ENCODE data around the gene DVL1. TPM values are rescaled to one million over a fixed set of nuclear protein-coding genes. Genes with fewer than 3 reads are reported as not detected.

The DVL1 gene
- total RNA-seq, 1 donor from 2014 or later = 70.7 TPM

DNA sequence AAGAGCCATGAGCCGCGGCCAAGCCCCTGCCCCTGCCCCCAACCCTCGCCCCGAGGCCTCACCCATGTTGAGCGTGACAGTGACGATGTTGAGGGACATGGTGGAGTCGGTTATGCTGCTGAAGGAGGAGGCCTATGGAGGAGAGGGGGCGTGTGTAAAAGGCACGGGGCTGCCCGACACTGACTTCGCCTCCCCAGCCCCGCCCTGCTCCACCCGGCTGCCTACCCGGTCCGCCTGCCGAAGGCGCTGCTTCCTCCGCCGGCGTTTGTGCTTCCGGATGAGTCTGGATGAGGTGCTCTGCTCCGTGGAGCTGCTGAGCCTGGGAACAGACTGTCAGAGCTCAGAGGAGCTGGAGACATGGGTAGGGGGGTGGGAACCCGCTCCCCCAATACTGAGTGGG, 9.0 kb downstream of the DVL1 start:
- DNase-seq = no peak

DNA sequence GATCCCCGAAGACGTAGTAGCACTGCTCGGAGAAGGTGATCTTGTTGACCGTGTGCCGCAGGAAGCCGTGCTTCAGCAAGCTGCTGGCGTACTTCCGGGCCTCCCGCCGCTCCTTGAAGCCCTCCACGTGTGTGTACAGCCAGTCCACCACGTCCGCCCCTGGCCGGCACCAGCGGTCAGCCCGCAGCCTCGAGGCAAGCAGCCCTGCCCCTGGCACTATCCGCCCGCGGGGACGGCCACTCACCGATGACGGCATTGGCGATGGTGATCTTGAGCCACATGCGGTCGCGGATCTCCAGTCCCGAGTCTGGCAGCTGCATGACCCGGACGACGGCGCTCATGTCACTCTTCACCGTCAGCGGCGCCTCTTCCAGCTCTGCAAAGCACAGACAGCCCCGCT, 10.9 kb downstream of the DVL1 start:
- no peak for DNase-seq

DNA sequence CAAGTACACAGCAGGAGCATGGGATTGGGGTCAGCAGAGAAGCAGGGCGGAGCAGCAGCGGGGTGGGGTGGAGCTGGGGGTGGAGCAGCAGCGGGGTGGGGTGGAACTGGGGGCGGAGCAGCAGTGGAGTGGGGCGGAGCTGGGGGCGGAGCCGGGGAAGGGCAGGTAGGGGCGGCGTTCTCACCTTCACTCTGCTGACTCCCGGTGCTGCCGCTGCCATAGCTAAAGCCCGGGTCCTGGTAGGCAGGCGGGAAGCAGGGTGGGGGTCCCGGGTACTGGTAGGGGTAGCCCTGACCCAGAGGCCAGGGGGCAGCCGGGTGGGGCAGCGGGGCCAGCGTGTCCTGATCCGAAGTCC, 11.4 kb downstream of the DVL1 start:
- DNase-seq = no peak

DNA sequence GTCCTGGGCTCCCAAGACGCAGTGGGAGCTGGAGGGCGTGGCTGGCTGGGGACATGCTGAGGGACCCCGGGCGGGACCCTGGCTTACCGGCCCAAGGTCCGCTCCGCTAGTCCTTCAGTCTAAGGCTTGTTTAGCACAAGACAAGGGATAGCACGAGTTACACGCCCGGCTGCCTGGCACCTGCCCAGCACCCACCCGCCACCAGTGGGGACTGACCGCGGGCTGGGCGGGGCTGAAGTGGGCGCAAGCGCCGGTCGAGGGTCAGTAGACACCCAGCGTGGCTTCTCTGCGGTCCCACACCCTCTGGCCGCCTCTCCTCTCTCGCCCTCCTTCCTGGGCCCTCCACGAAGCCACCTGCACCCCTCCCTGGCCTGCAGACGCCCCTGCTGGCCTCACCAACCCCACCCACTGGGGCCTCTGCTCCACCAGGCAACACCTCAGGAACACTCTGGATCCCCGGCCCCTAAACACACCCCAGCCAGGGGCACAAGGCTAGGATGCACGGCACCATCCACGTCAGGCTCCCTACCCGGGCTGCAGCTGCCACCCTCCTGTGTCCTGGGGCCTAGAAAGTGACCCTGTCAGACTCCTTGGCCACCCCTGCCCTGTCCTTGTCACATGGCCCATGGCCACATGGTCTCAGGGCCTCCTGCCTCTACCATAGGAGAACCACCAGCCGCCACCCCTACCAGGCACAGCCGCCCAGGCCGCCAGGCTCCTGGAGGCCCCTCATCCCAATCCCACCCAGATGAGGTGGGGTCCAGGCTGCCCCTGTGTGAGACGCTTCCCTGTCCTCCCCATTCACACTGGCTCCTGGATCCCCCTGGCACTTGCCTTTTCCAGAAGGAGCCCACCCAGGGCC, 12.1 kb downstream of the DVL1 start:
- DNase-seq = no peak

DNA sequence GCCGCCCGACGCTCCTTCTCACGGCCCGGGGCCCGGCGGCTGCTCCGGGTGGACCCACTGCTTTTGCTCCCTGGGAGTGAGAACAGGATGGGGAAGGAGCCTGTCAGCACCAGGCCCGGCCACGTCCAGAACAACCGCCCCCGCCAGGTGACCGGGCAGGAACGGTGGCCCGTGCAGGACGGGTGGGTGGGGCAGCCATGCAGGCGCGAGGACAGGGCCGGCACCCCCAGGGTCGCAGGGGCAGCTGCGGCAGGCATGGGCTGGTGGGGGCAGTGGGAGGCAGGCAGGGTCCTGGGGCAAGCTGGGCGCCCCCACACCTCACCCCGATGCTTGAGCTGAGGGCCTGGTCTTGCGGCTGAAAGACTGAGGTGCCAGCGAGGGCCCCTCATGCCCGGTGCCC, 12.8 kb downstream of the DVL1 start:
- no peak for DNase-seq

DNA sequence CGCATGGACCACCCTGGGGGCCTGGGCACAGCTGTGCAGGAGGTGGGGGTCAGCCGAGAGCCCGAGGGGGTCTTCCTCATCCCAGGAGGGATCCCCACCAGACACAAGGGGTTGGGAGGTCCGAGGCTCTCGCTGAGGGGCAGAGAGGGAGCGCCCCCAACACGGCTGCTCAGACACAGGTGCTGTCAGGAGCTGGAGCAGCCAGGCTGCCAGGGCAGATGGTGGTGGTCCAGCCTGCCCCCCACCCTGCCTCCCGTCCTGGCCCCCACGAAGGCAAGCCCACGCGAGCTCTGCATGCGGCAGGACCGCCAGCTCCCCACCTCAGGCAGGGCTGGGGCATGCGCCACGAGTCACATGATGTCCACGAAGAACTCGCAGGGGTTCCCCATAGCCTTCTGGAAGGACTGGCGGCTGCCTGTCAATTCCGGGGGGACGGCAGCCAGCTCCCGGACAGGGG, 13.4 kb downstream of the DVL1 start:
- no peak for DNase-seq

DNA sequence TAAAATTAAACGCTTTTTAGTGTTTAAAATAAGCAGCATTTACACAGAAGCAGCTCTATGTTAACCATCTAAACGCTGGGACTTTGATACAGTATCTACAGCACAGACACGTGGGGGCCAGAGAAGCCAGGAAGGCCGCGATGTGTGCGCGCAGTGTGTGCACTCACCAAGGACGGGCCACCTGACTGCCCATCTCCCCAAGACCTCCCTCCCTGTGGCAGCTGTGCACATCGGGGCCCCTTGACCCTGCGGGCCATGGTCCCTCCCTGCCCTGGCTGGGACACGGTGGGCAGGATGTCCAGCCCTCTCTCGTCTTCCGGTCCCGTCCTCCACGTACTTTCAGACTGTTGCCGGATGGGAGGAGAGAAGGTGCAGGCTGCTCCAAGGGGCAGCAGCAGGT, 13.9 kb downstream of the DVL1 start:
- DNase-seq = no peak

DNA sequence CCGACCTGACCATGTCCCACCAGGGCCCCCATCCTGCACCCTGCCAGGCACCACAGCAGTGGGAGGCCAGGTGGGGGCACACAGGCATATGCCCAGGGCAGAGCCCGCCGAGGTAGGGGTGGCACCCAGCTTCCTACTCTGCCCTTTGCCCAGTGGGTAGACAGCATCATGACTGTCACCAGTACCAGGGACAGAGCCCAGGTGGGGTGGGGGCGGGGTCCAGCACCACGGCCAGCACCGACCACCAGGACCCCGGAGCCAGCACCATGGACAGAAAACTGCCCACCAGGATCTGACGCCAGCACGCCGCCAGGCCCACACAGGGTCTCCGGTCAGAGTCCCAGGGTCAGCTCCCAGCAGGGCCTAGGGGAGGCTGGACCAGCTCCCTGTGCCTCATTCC, 14.4 kb downstream of the DVL1 start:
- DNase-seq = no peak

DNA sequence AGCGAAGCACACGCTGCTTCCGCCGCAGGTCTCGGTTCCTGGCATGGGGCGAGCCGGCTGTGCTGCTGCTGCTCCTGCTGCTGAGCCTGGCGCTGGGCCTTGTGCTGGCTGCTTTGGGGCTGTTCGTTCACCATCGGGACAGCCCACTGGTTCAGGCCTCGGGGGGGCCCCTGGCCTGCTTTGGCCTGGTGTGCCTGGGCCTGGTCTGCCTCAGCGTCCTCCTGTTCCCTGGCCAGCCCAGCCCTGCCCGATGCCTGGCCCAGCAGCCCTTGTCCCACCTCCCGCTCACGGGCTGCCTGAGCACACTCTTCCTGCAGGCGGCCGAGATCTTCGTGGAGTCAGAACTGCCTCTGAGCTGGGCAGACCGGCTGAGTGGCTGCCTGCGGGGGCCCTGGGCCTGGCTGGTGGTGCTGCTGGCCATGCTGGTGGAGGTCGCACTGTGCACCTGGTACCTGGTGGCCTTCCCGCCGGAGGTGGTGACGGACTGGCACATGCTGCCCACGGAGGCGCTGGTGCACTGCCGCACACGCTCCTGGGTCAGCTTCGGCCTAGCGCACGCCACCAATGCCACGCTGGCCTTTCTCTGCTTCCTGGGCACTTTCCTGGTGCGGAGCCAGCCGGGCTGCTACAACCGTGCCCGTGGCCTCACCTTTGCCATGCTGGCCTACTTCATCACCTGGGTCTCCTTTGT, 15.5 kb downstream of the DVL1 start:
- DNase-seq = no peak

DNA sequence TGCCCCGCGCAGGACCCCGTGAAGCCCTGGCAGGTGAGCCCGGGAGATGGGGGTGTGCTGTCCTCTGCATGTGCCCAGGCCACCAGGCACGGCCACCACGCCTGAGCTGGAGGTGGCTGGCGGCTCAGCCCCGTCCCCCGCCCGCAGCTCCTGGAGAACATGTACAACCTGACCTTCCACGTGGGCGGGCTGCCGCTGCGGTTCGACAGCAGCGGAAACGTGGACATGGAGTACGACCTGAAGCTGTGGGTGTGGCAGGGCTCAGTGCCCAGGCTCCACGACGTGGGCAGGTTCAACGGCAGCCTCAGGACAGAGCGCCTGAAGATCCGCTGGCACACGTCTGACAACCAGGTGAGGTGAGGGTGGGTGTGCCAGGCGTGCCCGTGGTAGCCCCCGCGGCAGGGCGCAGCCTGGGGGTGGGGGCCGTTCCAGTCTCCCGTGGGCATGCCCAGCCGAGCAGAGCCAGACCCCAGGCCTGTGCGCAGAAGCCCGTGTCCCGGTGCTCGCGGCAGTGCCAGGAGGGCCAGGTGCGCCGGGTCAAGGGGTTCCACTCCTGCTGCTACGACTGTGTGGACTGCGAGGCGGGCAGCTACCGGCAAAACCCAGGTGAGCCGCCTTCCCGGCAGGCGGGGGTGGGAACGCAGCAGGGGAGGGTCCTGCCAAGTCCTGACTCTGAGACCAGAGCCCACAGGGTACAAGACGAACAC, 16.3 kb downstream of the DVL1 start:
- no peak for DNase-seq

DNA sequence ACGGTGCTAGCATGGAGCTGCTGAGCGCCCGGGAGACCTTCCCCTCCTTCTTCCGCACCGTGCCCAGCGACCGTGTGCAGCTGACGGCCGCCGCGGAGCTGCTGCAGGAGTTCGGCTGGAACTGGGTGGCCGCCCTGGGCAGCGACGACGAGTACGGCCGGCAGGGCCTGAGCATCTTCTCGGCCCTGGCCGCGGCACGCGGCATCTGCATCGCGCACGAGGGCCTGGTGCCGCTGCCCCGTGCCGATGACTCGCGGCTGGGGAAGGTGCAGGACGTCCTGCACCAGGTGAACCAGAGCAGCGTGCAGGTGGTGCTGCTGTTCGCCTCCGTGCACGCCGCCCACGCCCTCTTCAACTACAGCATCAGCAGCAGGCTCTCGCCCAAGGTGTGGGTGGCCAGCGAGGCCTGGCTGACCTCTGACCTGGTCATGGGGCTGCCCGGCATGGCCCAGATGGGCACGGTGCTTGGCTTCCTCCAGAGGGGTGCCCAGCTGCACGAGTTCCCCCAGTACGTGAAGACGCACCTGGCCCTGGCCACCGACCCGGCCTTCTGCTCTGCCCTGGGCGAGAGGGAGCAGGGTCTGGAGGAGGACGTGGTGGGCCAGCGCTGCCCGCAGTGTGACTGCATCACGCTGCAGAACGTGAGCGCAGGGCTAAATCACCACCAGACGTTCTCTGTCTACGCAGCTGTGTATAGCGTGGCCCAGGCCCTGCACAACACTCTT, 17.0 kb downstream of the DVL1 start:
- DNase-seq = no peak

DNA sequence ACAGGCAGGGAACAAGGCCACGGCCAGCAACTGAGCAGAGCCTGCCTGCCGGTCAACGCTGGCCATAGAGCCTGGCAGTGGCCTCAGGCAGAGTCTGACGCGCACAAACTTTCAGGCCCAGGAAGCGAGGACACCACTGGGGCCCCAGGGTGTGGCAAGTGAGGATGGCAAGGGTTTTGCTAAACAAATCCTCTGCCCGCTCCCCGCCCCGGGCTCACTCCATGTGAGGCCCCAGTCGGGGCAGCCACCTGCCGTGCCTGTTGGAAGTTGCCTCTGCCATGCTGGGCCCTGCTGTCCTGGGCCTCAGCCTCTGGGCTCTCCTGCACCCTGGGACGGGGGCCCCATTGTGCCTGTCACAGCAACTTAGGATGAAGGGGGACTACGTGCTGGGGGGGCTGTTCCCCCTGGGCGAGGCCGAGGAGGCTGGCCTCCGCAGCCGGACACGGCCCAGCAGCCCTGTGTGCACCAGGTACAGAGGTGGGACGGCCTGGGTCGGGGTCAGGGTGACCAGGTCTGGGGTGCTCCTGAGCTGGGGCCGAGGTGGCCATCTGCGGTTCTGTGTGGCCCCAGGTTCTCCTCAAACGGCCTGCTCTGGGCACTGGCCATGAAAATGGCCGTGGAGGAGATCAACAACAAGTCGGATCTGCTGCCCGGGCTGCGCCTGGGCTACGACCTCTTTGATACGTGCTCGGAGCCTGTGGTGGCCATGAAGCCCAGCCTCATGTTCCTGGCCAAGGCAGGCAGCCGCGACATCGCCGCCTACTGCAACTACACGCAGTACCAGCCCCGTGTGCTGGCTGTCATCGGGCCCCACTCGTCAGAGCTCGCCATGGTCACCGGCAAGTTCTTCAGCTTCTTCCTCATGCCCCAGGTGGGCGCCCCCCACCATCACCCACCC, 17.9 kb downstream of the DVL1 start, which contains the start of gene TAS1R3:
TSS of gene TAS1R3 (plus strand) at position 213 of the 898 bp plus-strand sequence. CDS start at position 279, 66 bp downstream.
- DNase-seq = no peak

DNA sequence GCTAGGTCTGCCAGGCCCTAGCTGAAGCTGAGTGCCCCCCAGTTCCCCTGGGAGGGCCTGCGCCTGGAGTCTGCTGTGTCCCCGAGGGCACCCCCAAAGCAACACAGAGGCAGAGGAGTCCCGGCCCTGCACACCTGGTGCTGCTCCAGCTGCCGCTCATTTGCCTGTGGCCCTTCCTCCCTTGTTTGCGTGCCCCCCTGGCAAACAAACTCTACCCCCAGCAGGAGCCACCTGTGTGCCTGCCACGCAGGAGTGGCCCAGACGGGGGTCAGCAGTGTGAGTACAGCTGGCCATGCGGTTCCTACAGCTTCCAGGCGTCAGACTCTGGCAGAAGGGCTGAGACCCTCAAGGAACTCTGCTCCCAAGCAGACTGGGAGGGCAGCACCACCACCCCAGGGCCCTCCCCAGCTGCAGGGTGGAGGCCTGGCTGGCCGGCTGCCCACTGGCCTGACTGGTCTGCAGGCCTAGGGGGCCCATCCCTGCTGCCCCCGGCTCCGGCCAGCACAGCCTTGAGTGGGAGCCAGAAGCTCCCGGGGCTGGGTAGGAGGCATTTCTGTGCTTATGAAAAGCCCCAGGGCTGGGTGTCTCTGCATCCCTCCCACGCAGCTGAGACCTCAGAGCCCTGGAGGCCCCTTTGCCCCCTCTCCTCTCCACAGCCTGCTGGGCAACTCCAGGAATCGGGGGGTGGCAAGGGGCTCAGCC, 18.7 kb downstream of the DVL1 start:
- DNase-seq = no peak

DNA sequence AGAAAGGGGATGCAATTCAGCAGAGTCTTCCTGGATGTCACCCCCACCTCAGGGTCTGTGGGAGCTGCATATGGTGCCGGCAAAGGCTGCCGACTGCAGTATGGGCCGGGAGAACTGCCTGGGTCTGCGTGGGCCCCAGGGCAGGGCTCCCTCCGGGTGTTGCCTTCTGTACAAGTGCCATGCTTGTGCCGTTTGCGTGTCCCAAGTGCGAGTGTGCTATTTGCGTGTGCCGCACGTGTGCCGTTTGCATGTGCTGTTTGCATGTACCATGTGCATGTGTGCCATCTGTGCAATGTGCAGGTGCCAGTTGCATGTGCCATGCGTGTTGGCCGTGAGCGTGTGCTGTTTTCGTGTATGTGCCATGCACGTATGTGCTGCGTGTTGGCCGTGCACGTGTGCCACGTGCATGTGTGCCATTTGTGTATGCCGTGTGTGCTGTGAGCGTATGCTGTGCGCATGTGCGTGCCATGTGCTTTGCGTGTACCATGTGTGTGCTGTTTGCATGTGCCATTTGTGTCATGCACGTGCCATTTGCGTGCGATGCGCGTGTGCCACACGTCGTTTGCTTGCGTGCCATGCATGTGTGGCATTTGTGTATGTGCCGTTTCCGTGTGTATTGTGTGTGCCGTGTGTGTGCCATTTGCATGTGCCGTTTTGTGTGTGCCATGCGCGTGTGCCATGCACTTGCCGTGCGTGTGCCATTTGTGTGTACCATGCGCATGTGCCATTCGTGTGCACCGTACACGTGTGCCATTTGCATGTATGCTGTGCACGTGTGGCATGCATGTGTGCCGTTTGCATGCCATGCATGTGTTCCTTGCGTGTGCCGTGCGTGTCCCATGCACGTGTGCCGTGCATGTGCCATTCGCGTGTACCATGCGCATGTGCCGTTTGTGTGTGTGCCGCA, 19.7 kb downstream of the DVL1 start:
- no peak for DNase-seq

DNA sequence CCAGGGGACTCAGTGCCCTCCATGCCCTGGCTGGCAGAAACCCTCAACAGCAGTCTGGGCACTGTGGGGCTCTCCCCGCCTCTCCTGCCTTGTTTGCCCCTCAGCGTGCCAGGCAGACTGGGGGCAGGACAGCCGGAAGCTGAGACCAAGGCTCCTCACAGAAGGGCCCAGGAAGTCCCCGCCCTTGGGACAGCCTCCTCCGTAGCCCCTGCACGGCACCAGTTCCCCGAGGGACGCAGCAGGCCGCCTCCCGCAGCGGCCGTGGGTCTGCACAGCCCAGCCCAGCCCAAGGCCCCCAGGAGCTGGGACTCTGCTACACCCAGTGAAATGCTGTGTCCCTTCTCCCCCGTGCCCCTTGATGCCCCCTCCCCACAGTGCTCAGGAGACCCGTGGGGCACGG, 21.0 kb downstream of the DVL1 start:
- DNase-seq = no peak

DNA sequence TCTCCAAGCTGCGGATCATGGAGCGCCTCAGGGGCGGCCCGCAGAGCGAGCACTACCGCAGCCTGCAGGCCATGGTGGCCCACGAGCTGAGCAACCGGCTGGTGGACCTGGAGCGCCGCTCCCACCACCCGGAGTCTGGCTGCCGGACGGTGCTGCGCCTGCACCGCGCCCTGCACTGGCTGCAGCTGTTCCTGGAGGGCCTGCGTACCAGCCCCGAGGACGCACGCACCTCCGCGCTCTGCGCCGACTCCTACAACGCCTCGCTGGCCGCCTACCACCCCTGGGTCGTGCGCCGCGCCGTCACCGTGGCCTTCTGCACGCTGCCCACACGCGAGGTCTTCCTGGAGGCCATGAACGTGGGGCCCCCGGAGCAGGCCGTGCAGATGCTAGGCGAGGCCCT, 21.9 kb downstream of the DVL1 start:
- DNase-seq = no peak

DNA sequence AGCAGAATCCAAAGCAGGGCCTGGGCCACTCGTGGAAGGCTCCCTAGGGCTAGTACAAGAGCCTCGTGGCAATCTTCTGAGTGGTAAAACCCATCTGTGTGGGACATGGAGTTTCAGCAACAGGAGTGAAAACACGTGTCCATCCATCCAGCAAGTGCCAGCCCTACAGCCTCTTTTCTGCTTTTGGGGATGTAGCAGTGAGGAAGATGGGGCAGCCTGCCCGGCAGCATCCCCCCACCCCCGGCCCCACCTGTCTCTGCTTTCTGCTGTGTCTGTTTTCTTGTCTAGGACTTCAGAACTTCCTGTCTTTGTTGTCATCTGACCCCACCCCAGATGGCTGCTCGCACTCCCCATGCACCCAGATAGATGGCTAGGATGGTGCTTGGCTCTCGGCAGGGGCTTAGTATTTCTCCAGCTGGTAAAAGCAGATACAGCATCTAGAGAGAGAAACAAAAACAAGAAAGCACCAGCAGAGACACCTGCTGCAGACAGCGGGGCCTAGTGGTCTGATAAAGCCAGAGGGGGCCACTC, 23.1 kb downstream of the DVL1 start:
- DNase-seq = no peak

DNA sequence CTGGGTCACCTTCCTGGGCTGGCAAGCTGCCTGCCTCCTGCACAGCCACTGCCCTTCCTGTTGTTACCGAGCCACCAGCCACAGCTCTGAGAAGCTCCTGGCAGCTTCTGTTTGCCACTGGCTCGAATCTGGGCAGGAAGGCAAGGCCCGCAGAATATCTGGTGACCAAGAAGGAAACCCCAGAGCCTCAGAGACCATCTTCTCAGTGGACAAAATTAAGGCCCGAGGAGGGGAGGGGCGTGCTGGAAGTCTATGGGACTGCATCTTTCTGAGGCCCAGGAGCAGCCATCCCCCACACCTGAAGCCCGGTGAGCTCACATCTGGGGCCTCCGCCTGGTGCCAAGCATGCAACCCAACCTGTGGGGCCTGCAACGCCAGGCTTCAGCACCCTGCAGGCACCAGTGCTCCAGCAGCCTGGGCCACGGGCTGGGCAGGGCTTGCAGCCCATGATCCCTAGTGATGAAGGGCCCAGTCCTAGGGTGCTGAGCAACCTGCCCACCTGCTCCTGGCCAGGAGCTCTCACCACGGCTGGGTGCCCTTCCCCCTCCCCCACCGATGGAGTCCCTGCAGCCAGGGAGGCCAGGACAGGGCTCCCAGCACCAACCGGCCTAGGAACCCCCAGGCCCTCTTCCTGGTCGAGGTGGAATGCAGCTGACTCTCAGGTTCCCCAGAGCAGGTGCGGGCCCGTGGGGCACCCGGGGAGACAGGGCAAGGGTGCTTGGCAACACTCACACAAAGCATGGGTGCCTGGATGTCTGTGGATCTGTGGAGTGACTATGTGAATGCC, 23.7 kb downstream of the DVL1 start:
- DNase-seq = no peak

Measured in occipital lobe (tissue), 2 donors.